Islet precursor cell (in vitro differentiated cells): ENCODE data around the gene GSE1.

Source experiments
- DNase-seq: peaks from one replicate; pipeline ENCODE4 v3.0.0-alpha.2; 2018

GSE1 gene

GRCh38 chr16:85651629-85652430 lies 38.7 kb downstream of the GSE1 start:
- no peak for DNase-seq

- DNase-seq: no peak
Observed at GRCh38 chr16:85652431-85653221, 39.5 kb downstream of the GSE1 start.

- no peak for DNase-seq
Observed at GRCh38 chr16:85653290-85653891, 40.3 kb downstream of the GSE1 start.

DNA sequence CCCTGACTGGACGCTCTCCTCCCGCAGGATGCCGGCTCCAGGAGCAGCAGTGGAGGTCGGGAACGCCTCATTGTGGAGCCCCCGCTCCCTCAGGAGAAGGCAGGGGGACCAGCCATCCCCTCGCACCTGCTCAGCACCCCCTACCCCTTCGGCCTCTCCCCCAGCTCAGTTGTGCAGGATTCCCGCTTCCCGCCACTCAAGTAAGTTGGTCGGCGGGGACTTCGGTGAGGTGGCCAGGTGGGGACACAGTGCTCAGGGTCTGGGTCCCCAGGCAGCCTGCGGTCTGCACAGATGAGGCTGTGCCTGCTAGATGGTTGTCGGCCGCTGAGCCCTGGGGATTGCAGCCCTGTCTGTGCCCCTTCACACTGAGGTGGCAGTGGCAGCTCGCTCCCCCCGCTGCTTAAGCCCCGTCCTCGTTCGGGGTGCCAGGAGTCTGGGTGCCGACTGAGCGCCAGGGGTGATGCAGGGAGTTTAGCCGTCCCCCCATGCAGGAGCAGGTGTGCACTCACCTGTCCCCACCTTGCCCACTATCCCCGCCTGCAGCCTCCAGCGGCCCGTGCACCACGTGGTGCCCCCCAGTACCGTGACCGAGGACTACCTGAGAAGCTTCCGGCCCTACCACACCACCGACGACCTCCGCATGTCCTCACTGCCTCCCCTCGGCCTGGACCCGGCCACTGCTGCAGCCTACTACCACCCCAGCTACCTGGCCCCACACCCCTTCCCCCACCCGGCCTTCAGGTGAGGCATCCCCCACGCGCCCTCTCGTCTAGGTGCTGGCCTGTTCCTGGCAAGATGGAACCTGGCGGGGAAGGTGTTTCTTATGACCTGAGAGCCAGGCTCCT lies 41.4 kb downstream of the GSE1 start:
- DNase-seq: no peak

DNA sequence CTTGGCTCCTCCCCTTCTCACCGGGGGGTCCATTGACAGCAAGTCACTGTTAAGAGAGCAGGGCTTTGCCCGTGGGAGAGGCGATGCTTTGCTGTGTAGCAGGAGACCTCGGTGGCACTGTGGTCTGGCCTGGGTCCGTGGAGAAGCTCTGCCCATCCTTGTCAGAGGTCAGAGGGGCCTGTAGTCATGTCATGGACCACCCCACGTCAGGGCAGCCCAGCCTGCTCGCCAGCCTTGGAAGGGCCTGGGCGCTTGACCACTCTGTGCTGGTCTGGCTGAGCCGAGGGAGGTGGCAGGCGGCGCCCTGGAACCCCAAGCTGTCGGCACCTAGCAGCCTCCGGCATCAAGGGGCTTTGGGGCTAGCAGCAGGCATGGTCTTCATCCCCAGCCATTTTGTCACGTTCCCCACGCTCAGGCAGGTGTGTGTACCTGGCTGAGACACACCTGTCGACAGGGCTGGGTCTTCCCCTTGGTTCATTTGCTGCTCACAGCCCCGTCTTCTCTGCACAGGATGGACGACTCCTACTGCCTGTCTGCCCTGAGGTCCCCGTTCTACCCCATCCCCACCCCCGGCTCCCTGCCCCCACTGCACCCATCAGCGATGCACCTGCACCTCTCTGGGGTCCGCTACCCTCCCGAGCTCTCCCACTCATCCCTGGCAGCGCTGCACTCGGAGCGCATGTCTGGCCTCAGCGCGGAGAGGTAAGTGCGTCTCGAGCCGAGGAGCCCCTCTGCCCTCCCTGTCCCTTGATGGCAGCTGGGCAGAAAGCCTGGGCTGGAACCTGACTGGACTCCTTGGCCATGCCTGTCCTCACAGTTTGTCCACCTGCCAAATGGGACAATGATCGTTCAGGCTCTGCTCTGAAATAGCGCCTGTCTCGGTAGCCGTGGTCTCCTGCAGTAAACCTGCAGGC lies 42.4 kb downstream of the GSE1 start:
- DNase-seq: no peak

- no peak for DNase-seq
Observed at GRCh38 chr16:85656351-85657266, 43.5 kb downstream of the GSE1 start.

DNA sequence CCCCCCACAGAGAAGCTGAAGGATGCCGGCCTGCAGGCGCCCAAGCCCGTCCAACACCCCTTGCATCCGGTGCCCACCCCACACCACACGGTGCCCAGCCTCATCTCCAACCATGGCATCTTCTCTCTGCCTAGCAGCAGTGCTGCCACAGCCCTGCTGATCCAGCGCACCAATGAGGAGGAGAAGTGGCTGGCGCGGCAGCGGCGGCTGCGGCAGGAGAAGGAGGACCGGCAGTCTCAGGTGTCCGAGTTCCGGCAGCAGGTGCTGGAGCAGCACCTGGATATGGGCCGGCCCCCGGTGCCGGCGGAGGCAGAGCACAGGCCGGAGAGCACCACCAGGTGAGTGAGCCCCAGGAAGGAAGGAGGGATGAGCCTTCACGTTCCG lies 44.1 kb downstream of the GSE1 start:
- no peak for DNase-seq

- DNase-seq: no peak
Observed at GRCh38 chr16:85657996-85658395, 44.9 kb downstream of the GSE1 start.

GRCh38 chr16:85658504-85659326 lies 45.6 kb downstream of the GSE1 start:
- no peak for DNase-seq

DNA sequence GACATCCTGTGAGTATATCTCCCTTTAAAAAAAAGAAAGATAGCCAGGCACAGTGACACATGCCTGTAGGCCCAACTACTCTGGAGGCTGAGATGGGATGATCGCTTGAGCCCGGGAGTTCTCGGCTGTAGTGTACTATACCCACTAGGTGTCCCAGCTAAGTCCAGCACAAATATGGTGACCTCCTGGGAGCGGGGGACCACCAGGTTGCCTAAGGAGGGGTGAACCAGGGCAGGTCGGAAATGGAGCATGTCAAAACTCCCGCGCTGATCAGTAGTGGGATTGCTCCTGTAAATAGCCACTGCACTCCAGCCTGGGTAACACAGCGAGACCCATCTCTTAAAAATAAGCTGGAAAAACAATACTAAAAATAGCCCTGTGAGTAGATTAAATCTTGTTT lies 46.2 kb downstream of the GSE1 start:
- DNase-seq: no peak

- DNase-seq: peak; percentile 92
Observed at GRCh38 chr16:85659805-85660511, 46.8 kb downstream of the GSE1 start.

DNA sequence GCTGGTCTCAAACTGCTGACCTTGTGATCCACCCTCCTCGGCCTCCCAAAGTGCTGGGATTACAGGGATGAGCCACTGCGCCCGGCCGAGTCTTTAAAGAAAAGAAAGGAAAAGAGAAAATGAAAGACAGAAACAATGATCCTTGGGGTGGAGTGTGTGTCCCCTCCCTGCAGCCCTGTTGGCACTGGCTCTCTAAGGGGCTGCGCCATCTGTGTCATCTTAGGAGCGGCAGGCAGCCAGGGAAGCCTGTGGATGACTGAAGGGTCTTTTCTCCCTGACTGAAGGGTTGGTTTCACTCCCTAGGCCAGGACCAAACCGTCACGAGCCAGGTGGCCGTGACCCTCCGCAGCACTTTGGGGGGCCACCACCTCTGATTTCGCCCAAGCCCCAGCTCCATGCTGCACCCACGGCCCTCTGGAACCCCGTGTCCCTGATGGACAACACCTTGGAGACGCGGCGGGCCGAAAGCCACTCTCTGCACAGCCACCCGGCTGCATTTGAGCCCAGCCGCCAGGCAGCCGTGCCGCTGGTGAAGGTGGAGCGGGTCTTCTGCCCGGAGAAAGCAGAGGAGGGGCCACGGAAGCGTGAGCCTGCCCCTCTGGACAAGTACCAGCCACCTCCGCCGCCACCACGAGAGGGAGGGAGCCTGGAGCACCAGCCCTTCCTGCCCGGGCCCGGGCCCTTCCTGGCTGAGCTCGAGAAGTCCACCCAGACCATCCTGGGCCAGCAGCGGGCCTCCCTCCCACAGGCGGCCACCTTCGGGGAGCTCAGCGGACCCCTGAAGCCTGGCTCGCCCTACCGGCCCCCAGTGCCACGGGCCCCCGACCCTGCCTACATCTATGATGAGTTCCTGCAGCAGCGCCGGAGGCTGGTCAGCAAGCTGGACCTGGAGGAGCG lies 48.0 kb downstream of the GSE1 start:
- DNase-seq: no peak

- DNase-seq: no peak
Observed at GRCh38 chr16:85661740-85662481, 48.8 kb downstream of the GSE1 start.

DNA sequence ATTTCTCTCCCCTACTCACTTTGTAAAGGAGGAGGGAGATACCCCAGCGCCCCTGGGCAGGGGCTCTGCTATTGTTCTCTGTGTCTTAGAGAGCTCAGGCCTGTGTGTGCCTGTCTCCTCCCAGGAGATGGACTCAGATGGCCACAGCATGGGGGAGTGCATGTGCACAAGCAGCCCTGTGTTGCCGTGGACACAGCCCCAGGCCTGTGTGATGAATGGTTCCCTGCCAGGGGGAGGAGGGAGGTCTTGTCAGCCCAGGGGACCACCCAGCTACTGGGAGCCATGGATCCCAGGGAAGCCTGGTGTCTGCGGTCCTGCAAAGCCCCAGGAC lies 49.3 kb downstream of the GSE1 start:
- no peak for DNase-seq

DNA sequence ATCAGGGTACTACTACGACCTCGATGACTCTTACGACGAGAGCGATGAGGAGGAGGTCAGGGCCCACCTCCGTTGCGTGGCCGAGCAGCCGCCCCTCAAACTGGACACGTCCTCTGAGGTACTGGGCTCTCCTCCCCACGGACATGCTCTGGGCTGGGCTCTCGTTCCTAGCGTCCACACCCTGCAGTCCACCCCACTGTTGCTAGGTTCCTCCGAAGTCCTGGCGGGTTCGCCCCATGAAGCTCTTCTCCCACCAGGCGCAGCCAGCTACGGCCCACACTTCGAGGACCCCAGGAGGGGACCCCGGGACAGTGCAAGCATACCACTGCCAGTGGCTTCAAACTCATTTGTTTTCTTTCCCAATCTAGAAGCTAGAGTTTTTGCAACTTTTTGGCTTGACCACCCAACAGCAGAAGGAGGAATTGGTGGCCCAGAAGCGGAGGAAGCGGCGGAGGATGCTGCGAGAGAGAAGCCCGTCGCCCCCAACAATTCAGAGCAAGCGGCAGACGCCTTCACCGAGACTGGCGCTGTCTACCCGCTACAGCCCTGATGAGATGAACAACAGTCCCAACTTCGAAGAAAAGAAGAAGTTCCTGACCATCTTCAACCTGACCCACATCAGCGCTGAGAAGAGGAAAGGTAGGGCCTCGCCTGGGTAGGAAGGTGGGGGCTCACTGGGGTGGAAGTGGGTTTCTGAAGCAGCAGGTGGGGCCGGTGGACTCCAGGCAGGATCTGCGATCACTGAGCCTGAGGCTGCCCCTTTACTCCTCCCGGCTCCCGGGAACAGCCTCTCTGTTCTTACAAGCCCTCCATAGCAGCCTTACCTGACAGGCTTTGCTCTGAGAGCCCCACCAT lies 50.1 kb downstream of the GSE1 start:
- no peak for DNase-seq

DNA sequence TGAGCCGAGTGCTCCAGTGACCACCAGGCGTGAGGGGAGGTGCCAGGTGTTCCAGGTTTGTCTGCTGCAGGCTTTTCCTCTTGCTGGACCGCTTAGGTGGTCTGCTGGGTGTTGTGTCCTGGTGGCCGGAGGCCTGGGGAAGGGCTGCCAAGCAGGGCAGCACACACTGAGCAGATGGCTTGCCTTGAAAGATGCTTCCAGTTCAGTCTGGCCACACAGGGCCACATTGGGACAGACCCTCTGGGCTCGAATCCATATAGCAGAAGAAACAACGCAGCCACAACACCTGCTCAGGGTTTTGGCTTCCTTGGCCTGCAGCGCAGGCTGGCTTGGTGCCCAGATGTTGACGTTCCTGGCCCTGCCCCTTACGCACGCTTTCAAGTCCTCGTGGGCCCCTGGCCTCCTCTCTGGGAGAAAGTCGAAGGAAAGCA lies 50.8 kb downstream of the GSE1 start:
- no peak for DNase-seq
